Measurements from ENCODE around the gene SEMA3D. TPM values are rescaled to one million over a fixed set of nuclear protein-coding genes. Genes with fewer than 3 reads are reported as not detected.

The SEMA3D gene
- total and polyA plus RNA-seq, 4 experiments from 2014 or later: not detected

- ChIA-PET CTCF (ENCODE audit: partially characterized antibody) (no interaction called here), POLR2A (ENCODE audit: partially characterized antibody) (no interaction called here)
- H3K4me3 ChIP-seq (ENCODE audit: low read length in 2 of 2): no peak overlapping the region
- no peaks in the 10 kb centered on the region for H3K27me3 ChIP-seq (ENCODE audit: insufficient read depth, low read length)
- Mint-ChIP-seq H3K4me1 (no peaks in the 10 kb centered on the region), H3K9me3 (peaks cover 0 to 6% (median 1%) of the 10 kb centered on the region in 8 donors), H3K36me3 (no peaks in the 10 kb centered on the region), H3K27ac (no peak overlapping the region), H3K27me3 (no peaks in the 10 kb centered on the region), H3K4me3 (no peak overlapping the region)
- no peak overlapping the region for H3K27ac ChIP-seq (ENCODE audit: low read depth, low read length)
- H3K4me1 ChIP-seq (ENCODE audit: insufficient read depth, low read length): no peaks in the 10 kb centered on the region
- H3K9me3 ChIP-seq (ENCODE audit: control insufficient read depth in 1 of 2, low read length in 2 of 2): no peaks in the 10 kb centered on the region
- H3K36me3 ChIP-seq (ENCODE audit: insufficient read depth, low read length): no peaks in the 10 kb centered on the region
- intact Hi-C loops (cut with micrococcal nuclease): no loop called here
- no peak for DNase-seq
Measured at GRCh38 chr7:85222522-85222921, 35.7 kb upstream of the SEMA3D start.

- no peaks in the 10 kb centered on the region for H3K36me3 Mint-ChIP-seq
- H3K27me3 Mint-ChIP-seq: no peaks in the 10 kb centered on the region
- Histone ChIP-seq H3K36me3 (ENCODE audit: insufficient read depth, low read length) (no peaks in the 10 kb centered on the region), H3K27me3 (ENCODE audit: insufficient read depth, low read length) (no peaks in the 10 kb centered on the region), H3K27ac (ENCODE audit: low read depth, low read length) (no peak overlapping the region), H3K4me3 (ENCODE audit: low read length in 2 of 2) (no peak overlapping the region), H3K9me3 (ENCODE audit: control insufficient read depth in 1 of 2, low read length in 2 of 2) (no peaks in the 10 kb centered on the region), H3K4me1 (ENCODE audit: insufficient read depth, low read length) (no peaks in the 10 kb centered on the region)
- DNase-seq: no peak
- no peak overlapping the region for H3K4me3 Mint-ChIP-seq
- no peak overlapping the region for H3K27ac Mint-ChIP-seq
- ChIA-PET POLR2A (ENCODE audit: partially characterized antibody) (no interaction called here), CTCF (ENCODE audit: partially characterized antibody) (no interaction called here)
- H3K9me3 Mint-ChIP-seq: peaks cover 0 to 6% (median 1%) of the 10 kb centered on the region in 8 donors
- no peaks in the 10 kb centered on the region for H3K4me1 Mint-ChIP-seq
- intact Hi-C loops (cut with micrococcal nuclease): no loop called here
Measured at GRCh38 chr7:85221796-85222195, 34.9 kb upstream of the SEMA3D start.

GRCh38 chr7:85220651-85221050, 33.8 kb upstream of the SEMA3D start:
- POLR2A ChIA-PET (ENCODE audit: partially characterized antibody): no interaction called here

GRCh38 chr7:85220023-85220422, 33.2 kb upstream of the SEMA3D start:
- Mint-ChIP-seq H3K27me3 (no peaks in the 10 kb centered on the region), H3K36me3 (no peaks in the 10 kb centered on the region), H3K27ac (no peak overlapping the region), H3K4me3 (no peak overlapping the region), H3K4me1 (no peaks in the 10 kb centered on the region), H3K9me3 (peaks cover 0 to 6% (median under 1%) of the 10 kb centered on the region in 8 donors)
- ChIA-PET POLR2A (ENCODE audit: partially characterized antibody) (no interaction called here), CTCF (ENCODE audit: partially characterized antibody) (no interaction called here)
- H3K9me3 ChIP-seq (ENCODE audit: control insufficient read depth in 1 of 2, low read length in 2 of 2): no peaks in the 10 kb centered on the region
- no peak for DNase-seq
- no peaks in the 10 kb centered on the region for H3K4me1 ChIP-seq (ENCODE audit: insufficient read depth, low read length)
- no peak overlapping the region for H3K4me3 ChIP-seq (ENCODE audit: low read length in 2 of 2)
- intact Hi-C loops (cut with micrococcal nuclease): no loop called here
- no peaks in the 10 kb centered on the region for H3K27me3 ChIP-seq (ENCODE audit: insufficient read depth, low read length)
- no peak overlapping the region for H3K27ac ChIP-seq (ENCODE audit: low read depth, low read length)
- H3K36me3 ChIP-seq (ENCODE audit: insufficient read depth, low read length): no peaks in the 10 kb centered on the region

More at GRCh38 chr7:85220651-85221050, 33.8 kb upstream of the SEMA3D start:
- CTCF ChIA-PET (ENCODE audit: partially characterized antibody): no interaction called here
- Mint-ChIP-seq H3K4me1 (no peaks in the 10 kb centered on the region), H3K4me3 (no peak overlapping the region), H3K27me3 (no peaks in the 10 kb centered on the region), H3K27ac (peak overlapping the region in 1 of 7 donors; percentile 11), H3K36me3 (no peaks in the 10 kb centered on the region), H3K9me3 (peaks cover 0 to 6% (median under 1%) of the 10 kb centered on the region in 8 donors)
- Histone ChIP-seq H3K27ac (ENCODE audit: low read depth, low read length) (no peak overlapping the region), H3K27me3 (ENCODE audit: insufficient read depth, low read length) (no peaks in the 10 kb centered on the region), H3K4me3 (ENCODE audit: low read length in 2 of 2) (no peak overlapping the region), H3K9me3 (ENCODE audit: control insufficient read depth in 1 of 2, low read length in 2 of 2) (no peaks in the 10 kb centered on the region), H3K4me1 (ENCODE audit: insufficient read depth, low read length) (no peaks in the 10 kb centered on the region), H3K36me3 (ENCODE audit: insufficient read depth, low read length) (no peaks in the 10 kb centered on the region)
- intact Hi-C loops (cut with micrococcal nuclease): no loop called here
- DNase-seq: no peak

GRCh38 chr7:85217085-85217484, 30.2 kb upstream of the SEMA3D start:
- DNase-seq: no peak
- Mint-ChIP-seq H3K4me3 (no peak overlapping the region), H3K4me1 (no peaks in the 10 kb centered on the region), H3K36me3 (no peaks in the 10 kb centered on the region), H3K9me3 (peaks cover 0 to 6% (median under 1%) of the 10 kb centered on the region in 8 donors), H3K27ac (no peak overlapping the region), H3K27me3 (no peaks in the 10 kb centered on the region)
- H3K9me3 ChIP-seq (ENCODE audit: control insufficient read depth in 1 of 2, low read length in 2 of 2): no peaks in the 10 kb centered on the region
- no peaks in the 10 kb centered on the region for H3K36me3 ChIP-seq (ENCODE audit: insufficient read depth, low read length)
- no peak overlapping the region for H3K27ac ChIP-seq (ENCODE audit: low read depth, low read length)
- ChIA-PET CTCF (ENCODE audit: partially characterized antibody) (no interaction called here), POLR2A (ENCODE audit: partially characterized antibody) (no interaction called here)
- no peaks in the 10 kb centered on the region for H3K4me1 ChIP-seq (ENCODE audit: insufficient read depth, low read length)
- H3K27me3 ChIP-seq (ENCODE audit: insufficient read depth, low read length): no peaks in the 10 kb centered on the region
- intact Hi-C loops (cut with micrococcal nuclease): no loop called here
- H3K4me3 ChIP-seq (ENCODE audit: low read length in 2 of 2): no peak overlapping the region

- Mint-ChIP-seq H3K9me3 (peaks cover 0 to 2% (median 0%) of the 10 kb centered on the region in 8 donors), H3K4me3 (no peak overlapping the region), H3K4me1 (no peaks in the 10 kb centered on the region), H3K27ac (no peak overlapping the region), H3K36me3 (no peaks in the 10 kb centered on the region), H3K27me3 (no peaks in the 10 kb centered on the region)
- no peak overlapping the region for H3K27ac ChIP-seq (ENCODE audit: low read depth, low read length)
- ChIA-PET POLR2A (ENCODE audit: partially characterized antibody) (no interaction called here), CTCF (ENCODE audit: partially characterized antibody) (no interaction called here)
- intact Hi-C loops (cut with micrococcal nuclease): no loop called here
- no peak overlapping the region for H3K4me3 ChIP-seq (ENCODE audit: low read length in 2 of 2)
- H3K36me3 ChIP-seq (ENCODE audit: insufficient read depth, low read length): no peaks in the 10 kb centered on the region
- no peaks in the 10 kb centered on the region for H3K4me1 ChIP-seq (ENCODE audit: insufficient read depth, low read length)
- no peaks in the 10 kb centered on the region for H3K27me3 ChIP-seq (ENCODE audit: insufficient read depth, low read length)
- H3K9me3 ChIP-seq (ENCODE audit: control insufficient read depth in 1 of 2, low read length in 2 of 2): no peaks in the 10 kb centered on the region
- no peak for DNase-seq
Measured at GRCh38 chr7:85215098-85215497, 28.2 kb upstream of the SEMA3D start.

GRCh38 chr7:85213500-85213899, 26.6 kb upstream of the SEMA3D start:
- no peak overlapping the region for H3K4me3 Mint-ChIP-seq
- no peak overlapping the region for H3K27ac Mint-ChIP-seq
- POLR2A ChIA-PET (ENCODE audit: partially characterized antibody): no interaction called here
- H3K27ac ChIP-seq (ENCODE audit: low read depth, low read length): no peak overlapping the region
- H3K4me3 ChIP-seq (ENCODE audit: low read length in 2 of 2): no peak overlapping the region
- no peaks in the 10 kb centered on the region for H3K9me3 ChIP-seq (ENCODE audit: control insufficient read depth in 1 of 2, low read length in 2 of 2)
- CTCF ChIA-PET (ENCODE audit: partially characterized antibody): no interaction called here
- H3K36me3 Mint-ChIP-seq: no peaks in the 10 kb centered on the region
- no peaks in the 10 kb centered on the region for H3K27me3 ChIP-seq (ENCODE audit: insufficient read depth, low read length)
- no peaks in the 10 kb centered on the region for H3K27me3 Mint-ChIP-seq
- DNase-seq: no peak
- H3K4me1 ChIP-seq (ENCODE audit: insufficient read depth, low read length): no peaks in the 10 kb centered on the region
- H3K9me3 Mint-ChIP-seq: peaks cover 0 to 2% (median 0%) of the 10 kb centered on the region in 8 donors
- intact Hi-C loops (cut with micrococcal nuclease): no loop called here
- H3K4me1 Mint-ChIP-seq: no peaks in the 10 kb centered on the region
- H3K36me3 ChIP-seq (ENCODE audit: insufficient read depth, low read length): no peaks in the 10 kb centered on the region

- POLR2A ChIA-PET (ENCODE audit: partially characterized antibody): no interaction called here
Measured at GRCh38 chr7:85205754-85206153, 18.9 kb upstream of the SEMA3D start.

More at GRCh38 chr7:85205754-85206153, 18.9 kb upstream of the SEMA3D start:
- no peaks in the 10 kb centered on the region for H3K4me1 Mint-ChIP-seq
- no peak overlapping the region for H3K4me3 ChIP-seq (ENCODE audit: low read length in 2 of 2)
- H3K27me3 ChIP-seq (ENCODE audit: insufficient read depth, low read length): no peaks in the 10 kb centered on the region
- H3K27me3 Mint-ChIP-seq: no peaks in the 10 kb centered on the region
- H3K4me3 Mint-ChIP-seq: no peak overlapping the region
- no peak overlapping the region for H3K27ac ChIP-seq (ENCODE audit: low read depth, low read length)
- no peaks in the 10 kb centered on the region for H3K36me3 ChIP-seq (ENCODE audit: insufficient read depth, low read length)
- H3K36me3 Mint-ChIP-seq: no peaks in the 10 kb centered on the region
- intact Hi-C loops (cut with micrococcal nuclease): no loop called here
- peaks cover 0 to 11% (median 6%) of the 10 kb centered on the region in 8 donors for H3K9me3 Mint-ChIP-seq
- no peaks in the 10 kb centered on the region for H3K9me3 ChIP-seq (ENCODE audit: control insufficient read depth in 1 of 2, low read length in 2 of 2)
- no peaks in the 10 kb centered on the region for H3K4me1 ChIP-seq (ENCODE audit: insufficient read depth, low read length)
- no peak for DNase-seq
- CTCF ChIA-PET (ENCODE audit: partially characterized antibody): no interaction called here
- H3K27ac Mint-ChIP-seq: no peak overlapping the region

Data from CD4-positive, alpha-beta memory T cell (primary cell).